NOMO-1 treated with dmso at 0.1 percent for 144 hours (cell line): ENCODE measurements around the gene LONP1.
A peak's percentile ranks its signal among the peaks of the same experiment; 100 is the strongest.
"Not testable (repeated sequence)": the region's sequence is repeated elsewhere in the genome, so short reads cannot be mapped to it uniquely, and the experiment has no call there.

Experiments
- DNase-seq: peaks from one replicate; lab custom pipeline; 2025; ENCODE audit not compliant: unreplicated experiment; lab: John Stamatoyannopoulos, UW

Gene LONP1, protein sequence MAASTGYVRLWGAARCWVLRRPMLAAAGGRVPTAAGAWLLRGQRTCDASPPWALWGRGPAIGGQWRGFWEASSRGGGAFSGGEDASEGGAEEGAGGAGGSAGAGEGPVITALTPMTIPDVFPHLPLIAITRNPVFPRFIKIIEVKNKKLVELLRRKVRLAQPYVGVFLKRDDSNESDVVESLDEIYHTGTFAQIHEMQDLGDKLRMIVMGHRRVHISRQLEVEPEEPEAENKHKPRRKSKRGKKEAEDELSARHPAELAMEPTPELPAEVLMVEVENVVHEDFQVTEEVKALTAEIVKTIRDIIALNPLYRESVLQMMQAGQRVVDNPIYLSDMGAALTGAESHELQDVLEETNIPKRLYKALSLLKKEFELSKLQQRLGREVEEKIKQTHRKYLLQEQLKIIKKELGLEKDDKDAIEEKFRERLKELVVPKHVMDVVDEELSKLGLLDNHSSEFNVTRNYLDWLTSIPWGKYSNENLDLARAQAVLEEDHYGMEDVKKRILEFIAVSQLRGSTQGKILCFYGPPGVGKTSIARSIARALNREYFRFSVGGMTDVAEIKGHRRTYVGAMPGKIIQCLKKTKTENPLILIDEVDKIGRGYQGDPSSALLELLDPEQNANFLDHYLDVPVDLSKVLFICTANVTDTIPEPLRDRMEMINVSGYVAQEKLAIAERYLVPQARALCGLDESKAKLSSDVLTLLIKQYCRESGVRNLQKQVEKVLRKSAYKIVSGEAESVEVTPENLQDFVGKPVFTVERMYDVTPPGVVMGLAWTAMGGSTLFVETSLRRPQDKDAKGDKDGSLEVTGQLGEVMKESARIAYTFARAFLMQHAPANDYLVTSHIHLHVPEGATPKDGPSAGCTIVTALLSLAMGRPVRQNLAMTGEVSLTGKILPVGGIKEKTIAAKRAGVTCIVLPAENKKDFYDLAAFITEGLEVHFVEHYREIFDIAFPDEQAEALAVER

DNA sequence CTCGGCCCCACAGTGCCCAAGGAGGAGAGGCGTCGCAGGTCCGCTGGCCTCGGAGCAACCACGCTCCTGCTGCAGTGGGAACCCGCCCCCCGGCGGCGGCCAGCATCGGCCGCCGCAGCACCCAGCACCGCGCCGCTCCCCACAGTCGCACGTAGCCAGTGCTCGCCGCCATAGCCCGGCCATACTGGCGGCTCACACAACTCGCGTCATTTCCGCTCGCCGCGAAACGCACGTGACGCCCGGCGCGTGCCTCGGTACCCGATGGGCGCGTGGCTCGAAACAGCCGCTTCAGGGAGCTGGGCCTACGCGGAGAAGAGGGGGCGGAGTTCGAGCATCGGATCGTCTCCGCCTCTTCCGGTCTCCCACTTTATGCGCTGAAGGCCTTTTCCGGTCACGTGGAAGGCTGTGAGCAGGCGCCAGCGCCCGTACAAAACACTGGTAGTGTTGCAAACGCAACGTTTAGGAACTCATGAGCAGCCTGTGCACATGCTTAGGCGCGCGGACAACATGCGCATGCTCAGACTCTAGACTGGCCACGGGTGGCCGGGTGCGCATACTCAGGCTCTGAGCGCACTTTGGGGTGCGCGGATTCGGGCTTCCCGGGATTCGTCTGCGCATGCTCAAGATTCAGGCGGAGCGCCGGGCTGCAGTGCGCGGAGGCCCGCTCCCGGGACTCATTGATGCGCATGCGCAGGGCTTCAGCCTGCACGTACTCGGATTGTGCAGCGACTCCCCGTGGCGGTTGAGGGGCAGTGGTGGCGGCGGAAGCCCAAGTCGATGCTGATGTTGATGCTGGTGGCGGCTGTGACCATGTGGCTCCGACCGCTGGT is at the start of gene LONP1, which contains the start of gene CATSPERD:
LONP1 (minus strand) TSS at position 186 of the 830 bp plus-strand sequence; CDS start at position 172, 14 bp downstream.
CATSPERD (plus strand) TSS at position 677 of the 830 bp plus-strand sequence; CDS start at position 778, 101 bp downstream.
- DNase-seq = peak; percentile 98

DNA sequence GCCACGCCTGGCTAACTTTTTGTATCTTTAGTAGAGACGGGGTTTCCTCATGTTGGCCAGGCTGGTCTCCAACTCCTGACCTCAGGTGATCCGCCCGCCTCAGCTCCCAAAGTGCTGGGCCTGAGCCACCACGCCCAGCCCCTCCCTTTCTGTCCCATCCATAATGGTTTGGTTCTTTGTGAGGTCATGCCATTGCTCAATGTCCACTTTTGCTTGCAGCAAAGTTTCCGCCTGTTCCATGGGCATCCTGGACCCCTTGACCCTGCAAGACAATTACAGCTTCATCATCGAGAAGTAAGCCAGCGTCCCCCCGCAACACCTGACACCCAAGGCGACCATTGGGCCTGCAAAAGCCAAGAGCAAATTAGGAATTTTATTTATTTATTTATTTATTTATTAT is 48.0 kb upstream of the LONP1 start:
- no peak for DNase-seq

DNA sequence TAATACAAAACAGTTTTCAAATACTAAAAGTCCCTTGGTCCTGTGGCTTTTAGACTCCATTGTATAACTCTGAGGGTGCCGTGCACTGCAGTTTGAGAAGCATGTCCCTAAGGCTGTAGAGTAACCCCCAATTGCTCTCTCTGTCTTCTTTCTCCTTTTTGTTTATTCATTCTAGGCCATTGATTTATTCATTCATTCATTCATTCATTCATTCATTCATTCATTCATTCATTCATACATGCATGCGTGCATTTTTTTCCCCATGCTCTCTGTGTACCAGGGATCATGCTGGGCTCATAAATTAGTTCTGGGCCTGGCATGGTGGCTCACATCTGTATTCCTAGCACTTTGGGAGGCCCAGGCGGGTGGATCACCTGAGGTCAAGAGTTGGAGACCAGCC is 45.3 kb upstream of the LONP1 start:
- no peak for DNase-seq

DNA sequence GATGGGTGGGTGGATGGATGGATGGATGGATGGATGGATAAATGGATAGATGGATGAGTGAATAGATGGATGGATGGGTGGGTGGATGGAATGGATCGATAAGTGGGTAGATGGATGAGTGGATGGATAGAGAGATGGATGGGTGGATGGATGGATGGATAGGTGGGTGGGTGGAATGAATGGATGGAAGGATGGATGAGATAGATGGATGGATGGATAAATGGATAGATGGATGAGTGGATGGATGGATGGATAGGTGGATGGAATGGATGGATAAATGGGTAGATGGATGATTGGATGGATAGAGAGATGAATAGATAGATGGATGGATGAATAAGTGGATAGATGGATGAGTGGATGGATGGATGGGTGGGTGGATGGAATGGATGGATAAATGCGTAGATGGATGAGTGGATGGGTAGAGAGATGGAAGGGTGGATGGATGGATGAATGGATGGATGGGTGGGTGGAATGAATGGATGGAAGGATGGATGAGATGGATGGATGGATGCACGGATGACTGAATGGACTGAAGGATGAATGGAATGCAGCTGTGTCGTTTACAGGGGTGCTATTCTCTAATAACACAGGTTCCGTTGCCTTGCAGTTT is 42.8 kb upstream of the LONP1 start:
- DNase-seq = no peak

DNA sequence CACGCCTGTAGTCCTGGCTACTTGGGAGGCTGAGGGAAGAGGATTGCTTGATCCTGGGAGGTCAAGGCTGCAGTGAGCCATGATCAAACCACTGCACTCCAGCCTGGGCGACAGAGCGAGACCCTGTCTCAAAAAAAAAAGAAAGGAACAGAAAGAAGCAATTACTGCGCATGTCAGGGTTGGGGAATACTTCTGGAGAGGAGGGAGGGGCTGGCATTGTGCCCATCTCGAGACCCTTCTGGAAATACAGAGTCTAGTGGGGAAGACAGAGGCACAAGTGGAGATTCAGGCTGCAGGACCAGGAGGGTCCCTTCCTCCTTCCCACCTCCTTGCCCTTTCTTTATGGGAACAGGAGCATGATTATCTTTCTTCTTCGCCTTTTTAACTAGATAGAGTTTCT is 33.8 kb upstream of the LONP1 start:
- no peak for DNase-seq

DNA sequence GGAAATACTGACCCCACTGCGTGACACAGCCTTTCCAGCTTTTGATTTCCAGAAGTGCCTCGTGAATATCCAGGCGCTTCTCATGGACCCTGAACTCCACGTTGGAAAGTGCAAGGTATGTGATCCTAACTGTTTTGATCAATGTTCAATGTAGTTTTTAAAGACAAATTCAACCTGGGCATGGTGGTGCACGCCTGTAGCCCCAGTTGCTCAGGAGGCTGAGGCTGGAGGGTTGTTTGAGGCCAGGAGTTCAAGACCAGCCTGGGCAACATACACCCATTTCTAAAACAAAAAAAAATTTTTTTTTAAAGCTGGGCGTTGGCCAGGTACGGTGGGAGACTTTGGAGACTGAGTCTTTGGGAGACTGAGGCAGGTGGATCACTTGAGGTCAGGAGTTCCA is 31.8 kb upstream of the LONP1 start:
- no peak for DNase-seq

DNA sequence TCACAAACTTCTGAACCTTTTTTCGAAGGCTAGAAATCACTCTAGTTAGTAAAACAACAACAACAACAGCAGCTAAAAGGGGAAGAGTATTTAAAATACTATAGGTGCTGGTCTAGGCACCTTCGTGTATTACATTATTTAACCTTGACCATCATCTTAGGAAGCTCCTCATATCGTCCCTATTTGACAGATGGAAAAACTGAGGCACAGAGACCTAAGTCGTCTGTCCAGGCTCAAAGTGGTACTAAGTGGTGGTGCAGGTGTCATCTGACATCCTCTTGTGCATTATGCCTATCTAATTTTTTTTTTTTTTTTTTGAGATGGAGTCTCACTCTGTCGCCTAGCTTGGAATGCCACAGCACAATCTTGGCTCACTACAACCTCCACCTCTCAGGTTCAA is 29.6 kb upstream of the LONP1 start:
- DNase-seq = no peak

DNA sequence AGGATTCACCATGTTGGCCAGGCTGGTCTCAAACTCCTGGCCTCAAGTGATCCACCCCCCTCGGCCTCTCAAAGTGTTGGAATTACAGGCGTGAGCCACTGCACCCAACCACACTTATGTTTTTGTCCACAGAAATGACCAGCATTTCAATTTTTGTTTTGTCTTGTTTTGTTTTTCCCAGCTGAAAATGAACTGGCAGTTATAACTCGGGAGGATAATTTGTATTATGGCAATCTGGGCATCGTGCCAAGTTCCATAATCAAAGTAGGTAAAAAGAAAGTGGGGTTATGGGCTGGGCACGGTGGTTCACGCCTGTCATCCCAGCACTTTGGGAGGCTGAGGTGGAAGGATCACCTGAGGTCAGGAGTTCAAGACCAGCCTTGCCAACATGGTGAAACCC is 29.0 kb upstream of the LONP1 start:
- DNase-seq = not testable (repeated sequence)

DNA sequence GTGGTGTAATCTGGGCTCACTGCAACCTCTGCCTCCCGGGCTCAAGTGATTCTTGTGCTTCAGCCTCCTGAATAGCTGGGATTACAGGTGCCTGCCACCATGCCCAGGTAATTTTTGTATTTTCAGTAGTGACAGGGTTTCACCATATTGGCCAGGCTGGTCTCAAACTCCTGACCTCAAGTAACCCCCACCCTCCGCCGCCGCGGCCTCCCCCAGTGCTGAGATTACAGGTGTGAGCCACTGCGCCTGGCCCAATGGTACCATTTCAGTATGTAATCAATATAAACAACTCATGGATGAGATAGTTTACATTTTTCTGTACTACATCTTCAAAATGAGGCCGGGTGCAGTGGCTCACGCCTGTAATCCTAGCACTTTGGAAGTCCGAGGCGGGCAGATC is 25.1 kb upstream of the LONP1 start:
- not testable (repeated sequence) for DNase-seq

DNA sequence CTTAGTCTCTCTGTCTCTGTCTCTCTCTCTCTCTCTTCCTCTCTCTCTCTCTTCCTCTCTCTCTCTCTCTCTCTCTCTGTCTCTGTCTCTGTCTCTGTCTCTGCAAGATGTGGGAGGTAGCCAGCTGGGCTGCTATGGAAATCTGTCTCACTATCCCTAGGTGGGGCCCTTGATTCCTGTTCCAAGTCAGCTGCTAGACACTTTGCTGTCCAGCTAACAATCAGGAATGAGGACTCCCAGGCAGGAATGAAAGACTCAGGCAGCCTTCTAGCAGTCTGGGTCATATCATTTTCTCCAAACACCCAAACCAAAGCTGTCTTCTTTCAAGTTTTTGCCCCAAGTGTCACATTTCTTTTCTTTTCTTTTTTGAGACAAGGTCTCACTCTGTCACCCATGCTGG is 23.7 kb upstream of the LONP1 start:
- no peak for DNase-seq

DNA sequence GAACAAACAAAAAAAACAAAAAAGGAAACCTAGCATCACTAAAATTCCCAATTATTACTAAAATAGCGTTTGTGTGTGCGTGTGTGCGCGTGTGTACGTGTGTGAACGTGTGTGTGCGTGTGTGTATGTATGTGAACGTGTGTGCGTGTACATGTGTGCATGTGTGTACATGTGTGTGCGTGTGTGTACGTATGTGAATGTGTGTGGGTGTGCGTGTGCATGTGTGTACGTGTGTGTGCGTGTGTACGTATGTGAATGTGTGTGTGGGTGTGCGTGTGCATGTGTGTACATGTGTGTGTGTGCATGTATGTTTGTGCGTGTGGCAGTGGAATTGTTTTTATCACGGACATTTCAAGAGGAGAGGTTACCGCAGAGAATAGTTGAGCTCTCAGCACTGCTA is 22.1 kb upstream of the LONP1 start:
- DNase-seq = no peak

DNA sequence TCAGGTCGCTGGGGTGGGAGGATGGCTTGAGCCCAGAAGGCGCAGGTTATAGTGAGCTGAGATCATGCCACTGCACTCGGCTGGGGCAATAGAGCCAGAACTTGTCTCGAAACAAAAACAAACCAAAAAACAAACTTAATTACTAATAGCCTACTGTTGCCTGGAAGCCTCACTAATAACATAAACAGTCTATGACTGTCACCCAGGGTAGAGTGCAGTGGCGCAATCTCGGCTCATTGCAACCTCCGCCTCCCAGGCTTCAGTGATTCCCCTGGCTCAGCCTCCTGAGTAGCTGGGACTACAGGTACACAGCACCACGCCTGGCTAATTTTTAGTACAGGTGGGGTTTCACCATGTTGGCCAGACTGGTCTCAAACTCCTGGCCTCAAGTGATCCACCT is 18.5 kb upstream of the LONP1 start:
- no peak for DNase-seq

DNA sequence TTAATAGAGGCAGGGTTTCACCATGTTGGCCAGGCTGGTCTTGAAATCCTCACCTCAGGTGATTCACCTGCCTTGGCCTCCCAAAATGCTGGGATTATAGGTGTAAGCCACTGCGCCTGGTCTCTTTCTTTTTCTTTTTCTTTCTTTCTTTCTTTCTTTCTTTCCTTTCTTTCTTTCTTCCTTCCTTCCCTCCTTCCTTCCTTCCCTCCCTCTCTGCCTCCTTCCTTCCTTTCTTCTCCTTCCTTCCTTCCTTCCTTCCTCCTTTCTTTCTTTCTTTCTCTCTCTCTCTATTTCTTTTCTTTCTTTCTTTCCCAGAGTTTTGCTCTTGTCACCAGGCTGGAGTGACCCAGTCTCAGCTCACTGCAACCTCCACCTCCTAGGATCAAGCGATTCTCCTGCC is 13.2 kb upstream of the LONP1 start:
- DNase-seq = not testable (repeated sequence)

DNA sequence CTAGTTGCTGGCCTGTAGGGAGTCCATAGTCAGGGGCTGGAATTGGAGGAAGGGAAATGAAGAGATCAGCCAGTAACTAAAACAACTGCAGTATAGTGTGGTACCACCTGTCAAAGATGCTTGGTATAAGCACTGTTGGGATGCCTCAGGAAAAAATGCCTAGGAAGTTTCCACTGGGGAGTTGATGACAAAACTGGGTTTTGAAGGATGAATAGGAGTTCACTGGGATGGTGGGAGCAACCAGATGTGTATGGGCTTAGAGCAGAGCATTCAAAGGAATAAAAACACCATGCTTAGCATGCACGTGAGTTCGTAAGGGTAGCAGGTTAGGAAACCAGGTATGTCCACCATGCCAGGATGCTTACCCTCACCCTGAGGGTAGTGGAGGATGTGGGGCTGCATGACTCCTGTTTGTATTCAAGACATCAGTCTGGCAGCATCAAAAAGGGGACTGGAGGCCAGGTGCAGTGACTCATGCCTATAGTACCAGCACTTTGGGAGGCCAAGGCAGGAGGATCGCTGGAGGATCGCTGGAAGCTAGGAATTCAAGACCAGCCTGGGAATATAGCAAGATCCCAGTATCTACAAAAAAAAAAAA is 7.6 kb upstream of the LONP1 start:
- no peak for DNase-seq

DNA sequence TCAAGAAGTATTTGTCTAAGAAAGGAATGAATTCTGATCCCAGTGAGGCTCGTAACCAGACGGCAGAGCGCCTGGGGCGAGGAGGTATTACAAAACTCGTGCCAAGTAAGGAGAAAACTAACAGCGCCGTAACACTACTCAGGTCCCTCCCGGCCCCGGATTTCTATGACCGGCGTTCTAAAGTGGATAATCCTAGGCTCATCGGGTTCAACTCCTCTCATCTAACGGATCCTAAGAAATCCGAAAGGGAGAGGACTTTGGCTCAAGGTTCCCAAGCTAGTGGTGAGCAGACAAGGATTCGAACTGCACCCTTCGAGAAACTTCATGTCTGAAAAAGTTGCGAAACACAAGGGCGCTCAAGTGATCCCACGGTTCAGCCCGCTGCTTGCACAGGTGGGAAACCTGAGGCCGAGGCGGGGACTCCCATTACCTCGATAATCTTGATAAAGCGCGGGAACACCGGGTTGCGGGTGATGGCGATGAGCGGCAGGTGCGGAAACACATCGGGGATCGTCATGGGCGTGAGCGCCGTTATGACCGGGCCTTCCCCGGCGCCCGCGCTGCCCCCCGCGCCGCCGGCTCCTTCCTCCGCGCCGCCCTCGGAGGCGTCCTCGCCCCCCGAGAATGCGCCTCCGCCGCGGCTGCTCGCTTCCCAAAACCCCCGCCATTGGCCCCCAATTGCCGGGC is 529 bp downstream of the LONP1 start:
- DNase-seq = no peak

DNA sequence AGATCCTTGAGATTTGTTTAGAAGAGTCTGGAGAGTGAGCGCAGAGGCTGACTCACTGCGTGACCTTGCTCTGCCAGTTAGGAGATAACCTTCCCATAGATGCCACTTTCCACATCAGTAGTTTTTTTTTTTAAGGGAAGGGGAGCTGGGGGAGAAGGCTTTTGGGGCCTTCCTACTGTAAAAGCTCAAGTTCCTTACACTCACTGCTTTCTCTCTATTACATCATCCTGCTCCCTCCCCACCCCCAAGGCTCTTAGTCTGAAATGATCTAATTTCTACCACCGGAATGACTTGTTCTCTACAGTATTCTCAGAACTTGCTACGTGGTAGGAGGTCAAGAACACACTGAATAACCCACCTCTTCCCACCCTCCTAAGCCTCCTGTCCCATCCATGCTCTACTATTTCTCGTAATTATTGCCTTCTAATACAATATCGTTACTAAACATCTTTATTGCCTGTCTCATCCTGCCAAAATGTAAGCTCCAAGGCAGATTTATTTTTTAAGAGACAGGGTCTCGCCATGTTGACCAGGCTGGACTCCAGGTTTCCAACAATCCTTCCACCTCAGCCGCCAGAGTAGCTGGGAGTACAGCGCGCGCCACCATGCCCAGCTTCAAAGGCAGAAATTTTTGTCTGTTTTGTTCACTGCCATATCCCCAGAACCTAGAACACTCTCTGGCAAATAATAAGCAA is 1.2 kb downstream of the LONP1 start:
- DNase-seq = peak; percentile 69

DNA sequence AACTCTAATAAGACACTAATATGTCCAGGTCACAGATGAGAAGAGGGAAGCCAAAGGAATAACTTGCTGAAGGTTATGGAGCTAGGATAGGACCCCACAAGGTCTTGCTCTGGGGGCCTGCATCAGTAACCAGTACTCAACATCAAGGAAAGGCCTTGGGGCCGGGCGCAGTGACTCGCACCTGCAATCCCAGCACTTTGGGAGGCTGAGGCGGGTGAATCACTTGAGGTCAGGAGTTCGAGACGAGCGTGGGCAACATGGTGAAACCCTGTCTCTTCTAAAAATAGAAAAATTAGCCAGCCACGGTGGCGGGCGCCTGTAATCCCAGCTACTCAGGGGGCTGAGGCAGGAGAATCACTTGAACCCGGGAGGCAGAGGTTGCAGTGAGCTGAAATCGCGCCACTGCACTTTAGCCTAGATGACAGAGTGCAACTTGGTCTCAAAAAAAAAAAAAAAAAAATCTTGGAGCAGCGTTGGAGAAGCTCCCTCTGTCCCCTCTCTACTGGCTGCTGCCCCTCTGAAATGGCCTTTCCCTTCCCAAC is 1.8 kb downstream of the LONP1 start:
- no peak for DNase-seq

DNA sequence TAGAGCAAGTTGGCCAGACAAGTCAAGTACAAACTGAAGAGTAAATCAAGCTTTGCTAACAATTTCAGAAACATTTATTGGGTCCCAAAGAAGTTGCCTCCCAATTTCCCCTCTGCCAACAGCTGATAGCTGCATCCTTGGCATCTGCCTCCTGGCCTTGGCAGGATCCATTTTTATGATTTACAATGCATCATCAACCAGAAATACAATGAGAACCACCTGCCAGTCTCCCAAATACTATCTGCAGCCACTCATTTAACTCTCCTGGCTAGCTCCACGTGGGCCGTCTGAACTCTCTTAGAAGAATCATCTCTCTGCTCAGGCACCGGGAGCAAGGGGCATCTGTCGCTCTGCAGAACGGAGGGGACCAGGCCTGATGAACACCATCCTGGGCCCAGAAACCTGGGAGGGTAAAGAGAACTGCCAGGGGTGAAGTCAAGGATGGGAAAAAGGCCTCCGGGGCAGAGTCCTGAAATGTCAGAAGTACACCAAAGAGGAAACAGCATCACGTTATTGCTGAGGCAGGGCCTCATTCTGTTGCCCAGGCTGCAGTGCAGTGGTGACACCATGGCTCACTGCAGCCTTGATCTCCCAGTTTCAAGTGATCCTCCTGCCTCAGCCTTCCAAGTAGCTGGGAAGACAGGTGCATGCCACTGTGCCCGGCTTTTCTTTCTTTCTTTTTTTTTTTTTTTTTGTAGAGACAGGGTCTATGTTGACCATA is 2.6 kb downstream of the LONP1 start:
- no peak for DNase-seq
